SK-N-SH treated with all-trans-retinoic acid at 6 μM for 48 hours (cell line): ENCODE measurements around the gene FARP1.

Source experiments
- ARNTL ChIP-seq: fragments of 450-650 bp; formaldehyde crosslinking; IDR thresholded peaks from 2 replicates; pipeline ENCODE4 v1.5.0; 2020; ENCODE audit warnings: low read depth, mild to moderate bottlenecking, moderate library complexity, borderline replicate concordance
- SNAI2 ChIP-seq: fragments of 250-450 bp; sonication (Bioruptor Pico); IDR thresholded peaks from 2 replicates; pipeline ENCODE4 v1.5.0; 2020; ENCODE audit warnings: mild to moderate bottlenecking, moderate library complexity
- ZC3H10 ChIP-seq: fragments of 250-450 bp; sonication (Bioruptor Pico); IDR thresholded peaks from 2 replicates; pipeline ENCODE4 v1.5.1; 2021; ENCODE audit warnings: mild to moderate bottlenecking, moderate library complexity
- ZFP3 ChIP-seq: fragments of 250-450 bp; sonication (Bioruptor Pico); IDR thresholded peaks from 2 replicates; pipeline ENCODE4 v1.5.0; 2020; ENCODE audit warnings: mild to moderate bottlenecking, moderate library complexity
- ZNF565 ChIP-seq: fragments of 450-650 bp; formaldehyde crosslinking; conservative IDR thresholded peaks from 2 replicates; pipeline ENCODE4 v1.5.0; 2020; ENCODE audit warnings: low read depth, mild to moderate bottlenecking, moderate library complexity
- ZNF70 ChIP-seq: fragments of 450-650 bp; formaldehyde crosslinking; IDR thresholded peaks from 2 replicates; pipeline ENCODE4 v1.5.0; 2020; ENCODE audit warnings: mild to moderate bottlenecking, moderate library complexity
- TF ChIP-seq, protein P1 (sequence below): fragments of 250-450 bp; sonication (Bioruptor Pico); IDR thresholded peaks from 2 replicates; pipeline ENCODE4 v1.5.1; 2020; ENCODE audit warnings: low read depth, mild to moderate bottlenecking, moderate library complexity

DNA sequence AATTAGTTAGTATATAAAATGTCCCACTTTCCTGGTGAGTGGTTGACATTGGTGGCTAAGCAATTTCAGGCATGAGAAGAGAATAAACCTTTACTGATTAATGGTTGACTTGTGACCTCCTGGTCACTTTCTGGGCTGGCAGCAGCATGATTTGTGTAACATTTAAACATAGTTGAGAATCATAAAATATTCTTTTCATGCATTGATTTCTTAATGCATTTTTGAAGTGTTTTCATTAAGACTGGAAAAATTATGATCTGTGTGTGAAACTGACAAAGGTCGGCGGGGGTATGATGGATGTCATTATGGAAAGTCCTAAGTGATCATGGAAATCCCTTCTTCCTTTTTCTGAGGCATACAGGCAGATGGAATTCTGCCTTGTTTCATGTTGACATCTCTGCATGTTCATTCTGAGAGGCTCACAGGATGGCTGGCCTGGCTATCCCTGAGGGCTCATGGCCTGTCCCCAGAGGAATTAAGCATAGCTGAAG lies 132.8 kb downstream of the FARP1 start:
- TF ChIP-seq ZNF565 (CRISPR knock-in tag) (no peak), ZFP3 (no peak), ARNTL (CRISPR knock-in tag) (no peak), ZNF70 (CRISPR knock-in tag) (no peak), SNAI2 (CRISPR knock-in tag) (no peak), ZC3H10 (CRISPR knock-in tag) (no peak)
- TF ChIP-seq, protein P1, sequence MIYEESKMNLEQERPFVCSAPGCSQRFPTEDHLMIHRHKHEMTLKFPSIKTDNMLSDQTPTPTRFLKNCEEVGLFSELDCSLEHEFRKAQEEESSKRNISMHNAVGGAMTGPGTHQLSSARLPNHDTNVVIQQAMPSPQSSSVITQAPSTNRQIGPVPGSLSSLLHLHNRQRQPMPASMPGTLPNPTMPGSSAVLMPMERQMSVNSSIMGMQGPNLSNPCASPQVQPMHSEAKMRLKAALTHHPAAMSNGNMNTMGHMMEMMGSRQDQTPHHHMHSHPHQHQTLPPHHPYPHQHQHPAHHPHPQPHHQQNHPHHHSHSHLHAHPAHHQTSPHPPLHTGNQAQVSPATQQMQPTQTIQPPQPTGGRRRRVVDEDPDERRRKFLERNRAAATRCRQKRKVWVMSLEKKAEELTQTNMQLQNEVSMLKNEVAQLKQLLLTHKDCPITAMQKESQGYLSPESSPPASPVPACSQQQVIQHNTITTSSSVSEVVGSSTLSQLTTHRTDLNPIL (CRISPR knock-in tag) = no peak
